HG03575 (cell line): ENCODE data around the gene RTL1.

ENCODE experiments used
- ATAC-seq: cut with Tn5 transposase; IDR thresholded peaks from one replicate; pipeline ENCODE4 v1.9.1; 2021; ENCODE audit not compliant: unreplicated experiment, insufficient number of reproducible peaks, low FRiP score; ENCODE audit errors: extremely low read depth

RTL1 gene

DNA sequence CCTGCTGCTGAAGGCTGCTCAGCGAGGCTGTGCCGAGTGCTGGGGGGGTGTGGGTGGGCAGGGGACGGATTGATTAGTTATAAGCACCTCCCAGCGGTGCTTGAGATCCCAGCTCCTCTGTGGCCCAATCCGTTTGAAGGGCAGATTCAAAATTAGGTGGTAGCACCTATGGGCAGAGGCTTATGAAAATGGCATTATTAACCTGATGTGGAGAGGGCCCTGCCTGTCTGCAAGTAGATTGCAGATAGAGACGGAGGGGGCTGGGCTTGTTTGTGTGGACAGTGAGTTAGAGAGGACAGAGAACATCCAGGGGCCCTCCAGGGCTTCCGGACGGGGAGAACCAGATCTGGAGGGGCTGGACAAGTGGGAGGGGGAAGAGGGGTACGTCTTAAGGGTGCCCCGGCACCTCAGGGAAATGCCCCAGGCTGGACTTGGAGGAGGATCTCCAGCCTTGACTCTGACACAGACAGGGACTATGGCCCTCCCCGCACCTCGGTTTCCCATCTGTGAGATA is at the start of gene RTL1:
TSS of gene RTL1 (minus strand) at position 51 of the 514 bp plus-strand sequence. CDS start 18,934 bp downstream, outside the sequence.
- no peak for ATAC-seq

GRCh38 chr14:100950024-100950423 is 46.5 kb upstream of the RTL1 start:
- ATAC-seq, result no peak

DNA sequence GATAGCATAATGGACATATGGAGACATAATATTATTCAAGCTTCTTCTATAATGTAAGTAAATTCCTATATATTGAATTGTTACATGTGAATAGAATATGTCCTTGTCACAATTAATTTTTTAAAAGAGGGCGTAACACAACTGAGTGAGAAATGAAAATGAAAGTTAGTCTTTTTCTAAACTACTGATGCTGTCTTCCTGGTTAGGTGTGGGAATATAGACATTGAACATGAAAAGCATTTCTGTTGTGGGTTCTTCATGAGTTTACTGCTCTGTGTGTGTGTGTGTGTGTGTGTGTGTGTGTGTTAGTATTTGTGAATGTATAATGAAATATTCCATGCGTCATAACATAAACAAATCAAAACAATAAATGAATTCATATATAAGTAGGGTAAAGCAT is 40.5 kb upstream of the RTL1 start:
- no peak for ATAC-seq

DNA sequence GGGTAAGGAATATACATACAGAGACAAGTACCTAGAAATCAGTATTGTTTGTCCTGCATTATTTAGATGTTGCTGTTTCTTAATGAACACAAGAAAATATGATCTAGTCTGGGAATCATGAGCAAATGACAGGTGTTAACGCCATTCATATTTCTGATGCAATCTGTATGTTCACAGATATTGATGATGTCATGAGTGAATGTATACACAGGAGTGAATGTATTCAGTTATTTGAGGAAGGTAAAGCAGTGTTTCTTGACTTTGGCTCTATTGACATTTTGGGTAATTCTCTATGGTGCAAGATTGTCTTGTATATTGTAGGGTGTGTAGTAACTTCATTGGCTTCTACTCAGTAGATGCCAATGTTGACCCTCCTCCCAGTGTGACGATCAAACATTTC is 26.7 kb upstream of the RTL1 start:
- no peak for ATAC-seq

DNA sequence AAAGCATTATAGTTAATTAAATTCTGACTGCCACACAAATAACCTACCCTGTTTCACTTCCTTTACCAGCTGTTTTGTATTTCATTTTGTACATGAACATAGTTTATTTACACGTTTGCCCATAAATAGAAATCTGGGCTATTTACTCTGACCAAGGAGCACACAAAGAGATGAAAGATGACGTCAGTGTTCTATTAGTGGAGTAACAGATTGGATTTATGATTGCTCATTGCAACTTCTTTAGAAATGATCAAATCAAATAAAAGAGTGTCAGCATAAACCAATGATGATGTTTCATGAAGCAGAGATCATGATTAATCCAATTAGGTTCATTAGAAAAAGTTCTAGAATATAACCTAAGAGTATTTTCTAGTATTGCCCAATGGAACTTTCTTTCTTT is 12.0 kb upstream of the RTL1 start:
- no peak for ATAC-seq

- no peak for ATAC-seq
Measured at GRCh38 chr14:100914597-100915021, 11.1 kb upstream of the RTL1 start.

GRCh38 chr14:100911665-100912316 is 8.3 kb upstream of the RTL1 start:
- no peak for ATAC-seq

DNA sequence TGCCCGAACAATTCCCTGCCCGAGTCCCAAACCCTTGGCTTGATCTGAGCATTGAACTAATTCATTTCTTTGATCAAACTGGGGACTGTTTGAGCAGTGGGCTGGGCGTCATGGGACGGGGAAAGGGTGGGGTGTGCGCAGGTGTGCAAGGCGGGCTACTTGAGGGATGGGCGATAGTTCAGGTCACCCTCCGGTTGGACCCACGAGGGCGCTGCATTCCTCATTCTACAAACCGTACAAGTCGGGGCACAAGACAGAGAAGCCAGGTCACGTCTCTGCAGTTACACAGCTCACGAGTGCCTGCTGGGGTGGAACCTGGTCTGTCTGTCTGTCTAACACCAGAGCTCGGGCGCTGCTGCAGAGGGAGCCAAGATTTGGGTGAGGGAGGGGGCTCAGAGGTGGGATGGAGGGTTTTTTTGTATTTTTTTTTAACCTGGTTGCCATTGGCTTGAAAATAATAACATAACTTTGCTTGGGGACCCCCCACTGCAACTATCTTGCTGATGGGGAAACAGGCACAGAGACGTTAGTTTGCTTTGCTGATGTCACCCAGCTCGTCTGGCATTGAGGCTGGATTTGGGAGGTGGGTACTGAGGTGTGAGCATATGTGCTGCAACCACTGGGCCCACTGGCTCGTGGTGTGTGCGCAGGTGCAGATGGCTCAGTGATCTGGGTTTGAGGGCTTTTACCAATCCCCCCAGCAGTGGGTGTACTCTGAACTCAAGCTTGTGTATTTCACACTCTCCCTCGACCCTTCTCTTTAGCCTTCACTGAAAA is 7.6 kb upstream of the RTL1 start:
- ATAC-seq, result no peak

DNA sequence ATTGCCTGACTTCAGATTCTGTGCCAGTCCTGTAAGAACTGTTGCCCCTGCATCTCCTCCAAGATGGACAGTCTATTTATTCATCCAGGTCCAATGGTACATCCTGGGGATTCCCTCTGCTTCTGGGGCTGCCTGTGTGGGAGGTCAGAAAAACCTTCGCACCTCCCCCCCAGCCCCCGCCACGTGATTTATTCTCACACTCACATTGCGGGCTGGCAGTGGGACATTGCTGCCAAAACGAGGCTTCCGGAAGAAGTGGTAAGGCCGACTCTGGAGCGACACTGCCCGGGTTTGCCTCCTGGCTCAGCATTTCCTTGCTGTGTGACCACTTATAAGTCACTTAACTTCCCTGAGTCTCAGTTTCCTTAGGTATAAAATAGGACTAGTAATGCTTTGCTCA is 5.9 kb upstream of the RTL1 start:
- no peak for ATAC-seq

- no peak for ATAC-seq
Measured at GRCh38 chr14:100907240-100907639, 3.7 kb upstream of the RTL1 start.

DNA sequence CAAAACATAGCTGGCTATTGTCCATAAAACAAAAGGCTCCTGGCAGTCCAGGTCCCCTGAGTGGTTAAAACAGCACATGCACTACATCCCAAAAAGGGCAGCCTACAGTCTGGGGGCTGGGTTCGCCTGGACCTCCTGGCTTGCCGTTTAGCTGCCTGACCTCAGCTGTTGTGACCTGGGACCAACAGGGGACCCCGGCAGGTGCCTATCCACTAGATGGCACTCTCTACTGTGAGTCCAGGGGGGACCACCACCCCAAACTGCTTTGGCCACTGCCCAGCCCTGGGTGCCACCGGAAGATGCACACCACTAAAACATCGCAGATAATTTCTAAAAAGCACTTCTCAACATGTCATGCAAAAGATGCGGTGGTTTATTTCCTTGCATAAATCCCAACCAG is 2.9 kb upstream of the RTL1 start:
- no peak for ATAC-seq

DNA sequence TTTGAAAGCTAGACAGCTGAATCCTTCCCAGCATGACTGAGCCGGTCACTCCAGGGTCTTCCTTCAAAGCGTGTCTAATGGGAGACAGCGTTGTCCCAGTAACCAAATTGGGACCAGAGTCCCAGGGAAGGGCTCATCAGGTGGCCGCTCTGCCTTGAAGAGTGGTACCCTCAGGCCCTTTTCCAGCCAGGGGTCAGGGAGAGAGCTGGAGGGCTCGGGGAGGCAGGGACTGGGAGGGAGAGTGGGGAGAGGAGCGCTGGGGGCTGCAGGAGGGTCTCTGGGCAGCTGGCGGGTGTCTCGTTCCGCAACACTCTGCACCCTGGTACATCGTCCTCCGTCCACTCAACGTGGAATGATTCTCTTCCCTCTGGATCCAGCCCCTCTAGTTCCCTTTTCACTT is 1.6 kb upstream of the RTL1 start:
- no peak for ATAC-seq

GRCh38 chr14:100904307-100905087 is 975 bp upstream of the RTL1 start:
- no peak for ATAC-seq

DNA sequence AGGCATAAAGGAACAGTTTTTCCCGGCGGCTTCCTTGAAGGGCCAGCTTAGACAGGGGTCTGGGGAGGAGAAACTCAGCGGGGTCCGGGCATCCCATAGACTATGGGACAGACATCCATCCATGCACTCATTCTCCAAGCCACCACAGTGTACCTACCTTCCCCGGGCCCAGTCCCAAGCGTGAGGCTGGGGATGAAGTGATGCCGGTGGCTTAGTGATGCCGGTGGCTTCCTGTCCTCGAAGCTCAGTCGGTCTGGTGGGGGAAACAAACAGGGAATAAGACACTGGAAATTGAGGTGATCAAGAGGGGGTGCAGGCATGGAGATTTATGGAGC is 421 bp downstream of the RTL1 start:
- no peak for ATAC-seq

GRCh38 chr14:100902295-100903133 is 1.0 kb downstream of the RTL1 start:
- no peak for ATAC-seq

GRCh38 chr14:100901391-100902183 is 1.9 kb downstream of the RTL1 start:
- no peak for ATAC-seq

DNA sequence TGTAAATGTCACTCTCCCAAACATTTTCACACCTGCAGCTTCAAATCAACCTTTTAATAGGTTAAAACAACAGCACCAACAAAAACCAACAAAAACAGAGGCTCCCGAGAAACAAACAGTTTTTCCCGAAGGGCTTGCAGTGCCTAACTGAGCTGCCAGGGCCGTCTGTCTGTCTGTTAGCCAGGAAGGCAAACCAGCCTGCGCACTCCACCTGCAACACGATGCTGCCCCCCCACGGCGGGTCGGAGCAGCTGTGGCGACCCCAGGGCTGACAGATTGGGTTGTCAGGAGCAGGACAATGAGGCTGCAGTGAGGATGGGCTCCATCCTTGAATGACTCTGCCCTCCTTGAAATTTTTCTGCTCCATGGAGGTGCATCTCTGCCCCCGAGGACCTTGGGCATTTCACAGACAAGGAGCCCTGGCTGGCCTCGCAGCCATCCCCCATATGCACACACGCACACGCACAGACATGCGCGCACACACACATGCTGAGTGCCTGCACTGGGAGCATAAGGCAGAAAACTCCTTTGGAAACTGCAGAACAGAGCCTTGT is 2.6 kb downstream of the RTL1 start:
- ATAC-seq, result no peak
